DMS 273 (cell line): ENCODE data around the gene RABL6.
"Not testable (repeated sequence)": the region's sequence is repeated elsewhere in the genome, so short reads cannot be mapped to it uniquely, and the experiment has no call there.

Source experiments
- DNase-seq: peaks from one replicate; lab custom pipeline; 2025; ENCODE audit not compliant: unreplicated experiment; lab: John Stamatoyannopoulos, UW

Gene RABL6

DNA sequence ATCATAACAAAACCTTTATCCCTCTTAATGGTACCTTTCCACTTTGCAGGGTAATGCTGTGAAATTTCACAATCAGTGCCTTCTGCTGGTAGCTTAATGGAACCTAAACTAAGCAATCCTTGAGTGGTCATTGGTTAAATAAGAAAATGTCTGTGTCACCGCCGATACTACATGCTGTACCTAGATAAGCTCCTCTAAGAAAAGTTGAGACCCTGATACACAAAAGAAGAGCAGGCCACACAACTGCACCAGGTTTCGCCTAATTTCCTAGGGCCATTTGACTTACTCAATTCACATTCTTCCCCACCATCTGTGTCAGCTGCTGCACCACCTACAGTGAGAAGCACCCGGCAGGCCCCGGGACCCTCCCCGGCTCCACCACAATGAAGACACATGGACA is 67.4 kb downstream of the RABL6 start:
- DNase-seq = peak; percentile 56

GRCh38 chr9:136876476-136876875 is 68.7 kb downstream of the RABL6 start:
- DNase-seq = no peak

- DNase-seq = peak; percentile 57
Observed at GRCh38 chr9:136880651-136881050, 72.9 kb downstream of the RABL6 start.

DNA sequence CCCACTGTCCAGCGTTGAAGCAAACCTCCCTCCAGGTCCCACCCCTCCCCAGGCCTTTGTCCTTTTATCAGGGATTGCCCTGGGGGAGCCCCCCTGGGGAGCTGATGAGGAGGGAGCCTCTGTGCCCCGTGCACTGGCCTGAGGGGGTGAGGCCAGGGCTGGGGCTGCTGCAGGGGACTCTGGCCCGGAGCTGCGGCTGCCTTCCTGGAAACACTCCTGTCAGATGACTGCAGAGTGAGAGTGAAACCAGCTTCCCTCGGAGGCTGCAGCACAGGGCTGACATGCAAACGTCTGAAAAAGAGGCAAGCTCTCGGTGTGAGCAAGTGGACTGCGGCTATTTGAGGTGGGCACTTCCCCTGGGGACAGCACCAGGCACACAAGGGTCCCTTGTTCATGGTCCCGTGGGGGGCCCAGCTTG is 74.0 kb downstream of the RABL6 start:
- DNase-seq = no peak

- no peak for DNase-seq
Observed at GRCh38 chr9:136882109-136882946, 74.6 kb downstream of the RABL6 start.

GRCh38 chr9:136882947-136883283 is 75.2 kb downstream of the RABL6 start:
- not testable (repeated sequence) for DNase-seq

GRCh38 chr9:136883670-136884069 is 75.9 kb downstream of the RABL6 start:
- not testable (repeated sequence) for DNase-seq

DNA sequence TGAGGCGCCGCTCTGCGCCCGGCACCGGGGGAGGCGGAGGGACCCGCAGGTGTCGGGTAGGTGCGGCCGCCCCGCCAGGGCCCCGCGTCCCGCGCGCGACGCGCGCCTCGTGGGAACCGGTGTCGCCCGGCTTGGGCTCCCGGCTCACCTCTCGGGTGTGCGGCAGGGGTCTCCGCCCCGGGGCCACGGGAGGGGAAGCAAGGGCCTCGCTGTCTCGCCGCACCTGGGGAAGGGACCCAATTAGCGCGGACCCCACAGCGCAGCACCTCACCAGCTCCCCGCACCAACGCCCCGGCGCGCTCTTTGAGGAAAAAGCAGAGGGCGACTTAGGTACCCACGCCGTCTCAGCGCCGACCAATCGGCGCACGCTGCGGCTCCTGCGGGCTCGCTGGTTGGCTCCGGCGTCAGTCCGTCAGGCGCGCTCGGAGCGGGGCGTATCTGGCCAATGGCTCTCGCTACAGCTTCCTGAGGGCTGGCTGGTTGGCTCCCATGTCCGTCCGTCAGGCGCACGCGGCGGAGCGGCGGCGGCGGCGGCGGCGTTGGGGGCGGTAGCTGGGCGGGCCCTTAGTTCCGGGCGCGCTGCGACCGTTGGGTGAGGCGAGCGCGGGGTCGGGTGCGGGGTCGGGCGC is 78.3 kb downstream of the RABL6 start, which contains the start of gene TRAF2:
Gene TRAF2, plus strand, starts transcription at position 567 of the 629 bp plus-strand sequence. CDS start 12,225 bp downstream, outside the sequence.
- DNase-seq = peak; percentile 99

DNA sequence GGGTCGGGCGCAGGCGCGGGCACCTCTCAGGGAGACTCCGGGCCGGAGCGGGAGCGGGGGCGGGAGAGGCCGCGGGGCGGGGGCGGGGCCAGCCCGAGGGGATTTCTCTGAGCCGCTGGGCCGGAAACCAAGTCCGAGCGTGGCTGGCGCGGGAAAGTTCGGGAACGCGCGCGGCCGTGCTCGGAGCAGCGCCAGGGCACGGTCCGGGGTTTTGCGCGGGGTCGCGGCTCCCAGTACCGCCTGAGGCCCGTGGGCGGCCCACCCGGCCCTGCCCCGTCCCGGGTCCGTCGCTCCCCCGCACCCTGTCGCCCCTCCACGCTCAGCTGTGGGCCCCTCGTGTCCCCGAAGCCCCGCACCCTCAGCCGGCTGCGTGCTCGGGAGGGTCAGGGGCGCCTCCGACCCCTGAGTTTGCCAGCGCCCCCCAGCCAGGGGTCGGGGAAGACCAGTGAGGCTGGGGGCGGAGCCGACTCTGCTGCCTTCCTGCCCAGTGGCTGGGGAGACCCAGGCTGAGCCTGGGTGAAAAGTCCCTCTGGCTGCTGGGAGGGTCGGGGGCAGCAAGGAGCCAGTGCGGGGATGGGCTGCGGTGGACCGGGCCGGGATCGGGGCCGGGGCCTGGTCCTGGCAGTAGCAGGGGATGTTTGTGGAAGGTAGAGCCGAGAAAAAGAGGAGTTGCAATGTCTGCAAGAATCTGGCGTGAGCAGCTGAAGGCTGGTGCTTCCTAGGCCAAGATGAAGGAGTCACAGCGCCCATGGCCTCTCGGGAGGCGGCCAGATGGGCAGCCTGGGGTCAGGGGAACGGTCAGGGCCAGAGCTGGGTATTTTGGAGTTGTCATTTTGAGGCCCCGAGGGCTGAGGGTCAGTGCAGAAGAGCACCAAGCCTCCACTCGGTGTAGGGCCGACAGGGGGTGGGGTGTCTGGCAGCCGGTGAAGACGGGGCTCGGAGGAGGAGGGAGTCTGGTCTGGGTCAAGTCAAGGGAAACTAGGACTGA is 79.2 kb downstream of the RABL6 start:
- DNase-seq = peak; percentile 42

GRCh38 chr9:136888454-136888853 is 80.7 kb downstream of the RABL6 start:
- no peak for DNase-seq

DNA sequence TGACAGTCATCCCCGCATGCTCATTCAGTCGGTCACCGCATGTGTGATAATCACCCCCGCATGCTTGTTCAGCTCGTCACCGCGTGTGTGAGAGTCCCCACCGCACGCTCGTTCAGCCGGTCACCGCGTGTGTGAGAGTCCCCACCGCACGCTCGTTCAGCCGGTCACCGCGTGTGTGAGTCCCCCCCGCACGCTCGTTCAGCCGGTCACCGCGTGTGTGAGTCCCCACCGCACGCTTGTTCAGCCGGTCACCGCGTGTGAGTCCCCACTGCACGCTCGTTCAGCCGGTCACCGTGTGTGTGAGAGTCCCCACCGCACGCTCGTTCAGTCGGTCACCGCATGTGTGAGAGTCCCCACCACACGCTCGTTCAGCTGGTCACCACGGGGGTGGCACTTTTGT is 82.1 kb downstream of the RABL6 start:
- DNase-seq = no peak

GRCh38 chr9:136890661-136891060 is 82.9 kb downstream of the RABL6 start:
- no peak for DNase-seq
